ENCODE data around the gene CFD. TPM values are rescaled to one million over a fixed set of nuclear protein-coding genes. Genes with fewer than 3 reads are reported as not detected.

CFD gene
- total RNA-seq, 4 donors from 2014 or later = 52.2 to 883 (median 129) TPM

- WGBS, 2 donors = 72 to 92% methylated on average over 6 to 8 of the region's 8 CpGs
- H3K36me3 ChIP-seq = peaks cover 14 to 62% (median 25%) of the 10 kb centered on the region in 3 donors
- no peaks in the 10 kb centered on the region for H3K27me3 ChIP-seq
- H3K4me3 ChIP-seq = no peak overlapping the region
- TF ChIP-seq, protein P1, sequence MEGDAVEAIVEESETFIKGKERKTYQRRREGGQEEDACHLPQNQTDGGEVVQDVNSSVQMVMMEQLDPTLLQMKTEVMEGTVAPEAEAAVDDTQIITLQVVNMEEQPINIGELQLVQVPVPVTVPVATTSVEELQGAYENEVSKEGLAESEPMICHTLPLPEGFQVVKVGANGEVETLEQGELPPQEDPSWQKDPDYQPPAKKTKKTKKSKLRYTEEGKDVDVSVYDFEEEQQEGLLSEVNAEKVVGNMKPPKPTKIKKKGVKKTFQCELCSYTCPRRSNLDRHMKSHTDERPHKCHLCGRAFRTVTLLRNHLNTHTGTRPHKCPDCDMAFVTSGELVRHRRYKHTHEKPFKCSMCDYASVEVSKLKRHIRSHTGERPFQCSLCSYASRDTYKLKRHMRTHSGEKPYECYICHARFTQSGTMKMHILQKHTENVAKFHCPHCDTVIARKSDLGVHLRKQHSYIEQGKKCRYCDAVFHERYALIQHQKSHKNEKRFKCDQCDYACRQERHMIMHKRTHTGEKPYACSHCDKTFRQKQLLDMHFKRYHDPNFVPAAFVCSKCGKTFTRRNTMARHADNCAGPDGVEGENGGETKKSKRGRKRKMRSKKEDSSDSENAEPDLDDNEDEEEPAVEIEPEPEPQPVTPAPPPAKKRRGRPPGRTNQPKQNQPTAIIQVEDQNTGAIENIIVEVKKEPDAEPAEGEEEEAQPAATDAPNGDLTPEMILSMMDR (IDR thresholded peaks at IDR 0.05) = no peak
- TF ChIP-seq POLR2A (IDR thresholded peaks at IDR 0.05) = no peak
- DNase-seq = no peak
- H3K4me1 ChIP-seq = peaks cover 25 to 60% (median 27%) of the 10 kb centered on the region in 3 donors
- intact Hi-C loops (cut with DNase I) = no loop called here
- no peaks in the 10 kb centered on the region for H3K9me3 ChIP-seq
- peak overlapping the region; percentile 57 to 89 (median 82) for H3K27ac ChIP-seq
Observed at GRCh38 chr19:870314-870713, 10.8 kb downstream of the CFD start.

DNA sequence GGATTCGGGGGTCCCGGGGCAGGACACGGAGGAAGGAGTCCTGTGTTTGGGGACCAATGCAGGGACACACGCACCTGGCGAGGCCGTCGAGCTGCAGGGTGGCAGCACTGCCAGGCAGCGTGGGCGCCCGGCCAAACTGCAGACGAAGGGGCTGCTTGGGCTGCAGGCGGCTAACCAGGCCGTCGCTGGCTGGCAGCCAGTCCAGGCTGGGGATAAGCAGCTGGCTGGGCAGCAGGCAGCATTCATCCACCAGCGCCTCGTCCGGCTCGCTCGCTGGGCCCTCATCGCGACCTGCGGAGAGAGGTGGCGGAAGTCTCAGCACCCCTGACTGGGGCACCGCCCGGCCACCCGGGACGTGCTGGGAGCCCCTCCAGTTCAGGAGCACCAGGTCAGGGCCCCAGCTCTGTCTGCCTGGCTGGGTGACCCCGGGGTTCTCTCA lies 11.5 kb downstream of the CFD start:
- H3K9me3 ChIP-seq = no peaks in the 10 kb centered on the region
- no peak for DNase-seq
- H3K27me3 ChIP-seq = no peaks in the 10 kb centered on the region
- H3K27ac ChIP-seq = peak overlapping the region in 2 of 4 donors; percentile 25 to 61
- TF ChIP-seq, protein P1 (IDR thresholded peaks at IDR 0.05) = no peak
- no peak for TF ChIP-seq POLR2A (IDR thresholded peaks at IDR 0.05)
- H3K4me3 ChIP-seq = no peak overlapping the region
- H3K36me3 ChIP-seq = peaks cover 16 to 68% (median 31%) of the 10 kb centered on the region in 3 donors
- H3K4me1 ChIP-seq = peaks cover 25 to 60% (median 27%) of the 10 kb centered on the region in 3 donors
- intact Hi-C loops (cut with DNase I) = no loop called here
- WGBS, 2 donors = 94% methylated on average over 3 of the region's 28 CpGs; no CpG with 5 or more reads in 1 of the 2 donors

DNA sequence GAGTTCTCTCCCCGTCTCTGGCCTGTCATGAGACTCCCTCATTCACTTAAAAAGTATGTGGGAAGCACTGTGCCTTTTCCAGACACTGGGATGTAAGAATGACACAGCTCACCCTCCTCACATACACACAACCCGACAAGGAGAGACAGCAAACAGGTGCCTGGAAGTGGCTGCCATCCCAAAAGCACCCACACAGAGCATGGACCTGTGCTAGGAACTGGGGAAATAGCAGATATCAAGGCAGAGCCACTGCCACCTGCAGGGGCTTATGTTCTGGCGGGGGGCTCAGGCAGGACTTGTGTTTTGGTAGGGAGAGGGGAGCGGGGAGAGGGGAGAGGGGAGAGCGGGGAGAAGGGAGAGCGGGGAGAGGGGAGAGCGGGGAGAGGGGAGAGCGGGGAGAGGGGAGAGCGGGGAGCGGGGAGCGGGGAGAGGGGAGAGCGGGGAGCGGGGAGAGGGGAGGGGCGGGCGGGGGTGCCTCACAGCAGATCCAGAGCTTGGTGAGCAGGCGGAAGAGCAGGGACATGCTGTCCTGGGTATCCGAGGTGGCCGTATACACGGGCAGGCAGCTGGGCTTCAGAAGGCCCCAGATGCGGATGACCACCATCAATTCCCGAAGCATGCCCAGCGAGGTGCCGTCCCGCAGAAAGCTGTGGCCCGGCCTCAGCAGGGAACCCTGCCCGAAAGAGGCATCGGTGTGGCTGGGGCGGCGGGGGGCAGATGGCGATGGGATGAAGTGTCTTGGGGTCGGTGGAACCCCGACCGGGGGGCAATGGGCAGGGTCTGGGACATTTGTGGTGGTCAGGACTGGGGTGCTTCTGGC lies 12.2 kb downstream of the CFD start:
- Histone ChIP-seq H3K36me3 (peaks cover 16 to 75% (median 31%) of the 10 kb centered on the region in 3 donors), H3K4me1 (peaks cover 25 to 60% (median 27%) of the 10 kb centered on the region in 3 donors), H3K4me3 (no peak overlapping the region), H3K9me3 (no peaks in the 10 kb centered on the region), H3K27me3 (no peaks in the 10 kb centered on the region), H3K27ac (peak overlapping the region; percentile 49 to 77 (median 71))
- DNase-seq = no peak
- WGBS, 2 donors = 68% methylated on average over 12 of the region's 33 CpGs; no CpG with 5 or more reads in 1 of the 2 donors
- intact Hi-C loops (cut with DNase I) = no loop called here
- TF ChIP-seq POLR2A (IDR thresholded peaks at IDR 0.05) = no peak
- TF ChIP-seq, protein P1 (IDR thresholded peaks at IDR 0.05) = no peak

- intact Hi-C loops (cut with DNase I) = no loop called here
- Histone ChIP-seq H3K4me3 (peak overlapping the region in 1 of 4 donors; percentile 35), H3K9me3 (no peaks in the 10 kb centered on the region), H3K27me3 (no peaks in the 10 kb centered on the region), H3K4me1 (peaks cover 25 to 60% (median 27%) of the 10 kb centered on the region in 3 donors), H3K36me3 (peaks cover 23 to 78% (median 36%) of the 10 kb centered on the region in 3 donors), H3K27ac (peak overlapping the region; percentile 49 to 77 (median 71))
- no peak for TF ChIP-seq POLR2A (IDR thresholded peaks at IDR 0.05)
- TF ChIP-seq, protein P1 (IDR thresholded peaks at IDR 0.05) = no peak
- DNase-seq = peak; percentile 39
- WGBS, 2 donors = 37 to 48% methylated on average over 8 to 18 of the region's 27 CpGs
Observed at GRCh38 chr19:872266-872951, 12.9 kb downstream of the CFD start.

Measured in esophagus squamous epithelium (tissue), 5 donors.